Activated CD8-positive, alpha-beta T cell treated with anti-CD3 and anti-CD28 coated beads for 36 hours (primary cell): ENCODE measurements around the gene SMURF1. TPM values are rescaled to one million over a fixed set of nuclear protein-coding genes. Genes with fewer than 3 reads are reported as not detected.

Experiments
- ATAC-seq: fragments of 200-7000 bp; cut with Tn5 transposase; one replicate; pipeline ENCODE4 v1.10.0; 2021; ENCODE audit warnings: mild to moderate bottlenecking, moderate library complexity
- CTCF ChIA-PET: fragments of 350-600 bp; sonication (Branson Sonifier 250); formaldehyde crosslinking; loops from one replicate; lab custom pipeline; 2021; ENCODE audit warnings: antibody characterized with exemption; lab: Charles Lee
- POLR2A ChIA-PET: fragments of 350-600 bp; sonication (Branson Sonifier 250); formaldehyde crosslinking; loops from one replicate; lab custom pipeline; 2021; ENCODE audit warnings: antibody characterized with exemption; lab: Charles Lee
- DNase-seq: peaks from one replicate; pipeline ENCODE4 v3.0.0-alpha.2; 2020
- H3K27ac Mint-ChIP-seq: one replicate; pipeline ENCODE4 v1.8.0; 2021; ENCODE audit warnings: mild to moderate bottlenecking, mixed read lengths
- H3K27me3 Mint-ChIP-seq: one replicate; pipeline ENCODE4 v1.8.0; 2021; ENCODE audit warnings: mixed read lengths
- H3K36me3 Mint-ChIP-seq: one replicate; pipeline ENCODE4 v1.8.0; 2021; ENCODE audit warnings: low read depth, mixed read lengths
- H3K4me1 Mint-ChIP-seq: one replicate; pipeline ENCODE4 v1.8.0; 2021; ENCODE audit warnings: low read depth, mixed read lengths
- H3K4me3 Mint-ChIP-seq: one replicate; pipeline ENCODE4 v1.8.0; 2021; ENCODE audit warnings: mild to moderate bottlenecking, moderate library complexity, mixed read lengths
- H3K9me3 Mint-ChIP-seq: one replicate; pipeline ENCODE4 v1.8.0; 2021; ENCODE audit warnings: mixed read lengths
- intact Hi-C: fragments of 100-400 bp; cut with micrococcal nuclease; formaldehyde crosslinking; loops from one replicate; pipeline ENCODE4 v1.10.0; 2022
- total RNA-seq, 2 experiments: library from RNA; stranded (reverse); gene quantifications; one replicate each; pipeline ENCODE4 v1.2.3, GENCODE V29; 2021
- TF ChIP-seq, protein P1 (sequence below): fragments of 200-600 bp; IDR thresholded peaks from one replicate; pipeline ENCODE4 v1.8.0; 2022; ENCODE audit warnings: antibody characterized with exemption, mild to moderate bottlenecking

Gene SMURF1
- total RNA-seq, 2 experiments from 2014 or later, result 8.3 to 9.4 TPM

- DNase-seq (no peak), ATAC-seq (no peak)
- intact Hi-C loops, result no loop called here
- ChIA-PET CTCF (no interaction called here), POLR2A (no interaction called here)
- Mint-ChIP-seq H3K36me3 (no peaks in the 10 kb centered on the region), H3K4me3 (no peak overlapping the region), H3K4me1 (no peaks in the 10 kb centered on the region), H3K27ac (no peak overlapping the region), H3K9me3 (no peaks in the 10 kb centered on the region), H3K27me3 (peaks cover 8% of the 10 kb centered on the region)
- TF ChIP-seq, protein P1, sequence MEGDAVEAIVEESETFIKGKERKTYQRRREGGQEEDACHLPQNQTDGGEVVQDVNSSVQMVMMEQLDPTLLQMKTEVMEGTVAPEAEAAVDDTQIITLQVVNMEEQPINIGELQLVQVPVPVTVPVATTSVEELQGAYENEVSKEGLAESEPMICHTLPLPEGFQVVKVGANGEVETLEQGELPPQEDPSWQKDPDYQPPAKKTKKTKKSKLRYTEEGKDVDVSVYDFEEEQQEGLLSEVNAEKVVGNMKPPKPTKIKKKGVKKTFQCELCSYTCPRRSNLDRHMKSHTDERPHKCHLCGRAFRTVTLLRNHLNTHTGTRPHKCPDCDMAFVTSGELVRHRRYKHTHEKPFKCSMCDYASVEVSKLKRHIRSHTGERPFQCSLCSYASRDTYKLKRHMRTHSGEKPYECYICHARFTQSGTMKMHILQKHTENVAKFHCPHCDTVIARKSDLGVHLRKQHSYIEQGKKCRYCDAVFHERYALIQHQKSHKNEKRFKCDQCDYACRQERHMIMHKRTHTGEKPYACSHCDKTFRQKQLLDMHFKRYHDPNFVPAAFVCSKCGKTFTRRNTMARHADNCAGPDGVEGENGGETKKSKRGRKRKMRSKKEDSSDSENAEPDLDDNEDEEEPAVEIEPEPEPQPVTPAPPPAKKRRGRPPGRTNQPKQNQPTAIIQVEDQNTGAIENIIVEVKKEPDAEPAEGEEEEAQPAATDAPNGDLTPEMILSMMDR, result no peak
Measured at GRCh38 chr7:99156649-99157048, 12.7 kb upstream of the SMURF1 start.

DNA sequence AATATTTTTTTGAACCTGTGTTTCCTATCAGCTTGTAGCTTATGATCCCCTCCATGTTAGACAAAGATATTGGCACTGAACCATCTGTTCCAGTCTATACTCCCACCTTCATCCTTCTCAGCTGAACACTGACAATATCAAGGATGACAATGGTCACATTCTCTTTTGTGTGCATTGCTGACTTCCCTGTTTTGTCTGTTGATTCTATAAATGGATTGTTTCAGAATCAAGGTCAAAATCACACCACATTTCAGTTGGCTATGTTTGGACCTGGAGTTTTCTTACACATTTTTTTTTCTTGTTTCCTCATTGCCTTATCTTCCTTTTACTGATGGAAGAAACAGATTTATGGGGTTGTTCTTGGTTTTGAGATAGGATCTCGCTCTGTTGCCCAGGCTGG lies 11.3 kb upstream of the SMURF1 start:
- Mint-ChIP-seq H3K27me3 (peaks cover 4% of the 10 kb centered on the region), H3K4me1 (no peaks in the 10 kb centered on the region), H3K36me3 (no peaks in the 10 kb centered on the region), H3K9me3 (no peaks in the 10 kb centered on the region), H3K4me3 (no peak overlapping the region), H3K27ac (no peak overlapping the region)
- no peak for DNase-seq
- ATAC-seq, result no peak
- intact Hi-C loops, result no loop called here
- CTCF ChIA-PET, result interaction anchor here (1.6 kb wide), 1 partner anchor 158 kb away, joined by 7 read pairs; no protein-coding TSS in a partner anchor
- POLR2A ChIA-PET, result interaction anchor here (1.1 to 1.4 kb wide), 2 partner anchors 11 to 82 kb away, joined by 3 to 5 read pairs; partner anchors contain the start of gene SMURF1
- TF ChIP-seq, protein P1, result no peak

GRCh38 chr7:99146979-99147378 lies 3.1 kb upstream of the SMURF1 start:
- H3K9me3 Mint-ChIP-seq, result no peaks in the 10 kb centered on the region
- no peak overlapping the region for H3K4me3 Mint-ChIP-seq
- H3K27me3 Mint-ChIP-seq, result no peaks in the 10 kb centered on the region
- TF ChIP-seq, protein P1, result no peak
- H3K36me3 Mint-ChIP-seq, result peaks cover 3% of the 10 kb centered on the region
- CTCF ChIA-PET, result interaction anchor here (1.1 kb wide), 1 partner anchor 42 kb away, joined by 3 read pairs; no protein-coding TSS in a partner anchor
- no peak overlapping the region for H3K27ac Mint-ChIP-seq
- DNase-seq (no peak), ATAC-seq (no peak)
- H3K4me1 Mint-ChIP-seq, result peaks cover 7% of the 10 kb centered on the region
- intact Hi-C loops, result no loop called here
- POLR2A ChIA-PET, result no interaction called here

GRCh38 chr7:99143521-99143852 lies 421 bp downstream of the SMURF1 start:
- Mint-ChIP-seq H3K36me3 (peaks cover 6% of the 10 kb centered on the region), H3K4me3 (peak overlapping the region; percentile 80), H3K4me1 (peaks cover 38% of the 10 kb centered on the region), H3K27ac (peak overlapping the region; percentile 75), H3K27me3 (no peaks in the 10 kb centered on the region), H3K9me3 (no peaks in the 10 kb centered on the region)
- POLR2A ChIA-PET, result interaction anchor here (0.9 kb wide), 1 partner anchor 65 kb away, joined by 5 read pairs; no protein-coding TSS in a partner anchor
- TF ChIP-seq, protein P1, result no peak
- CTCF ChIA-PET, result no interaction called here
- intact Hi-C loops, result no loop called here
- DNase-seq (no peak), ATAC-seq (peak; percentile 11)

DNA sequence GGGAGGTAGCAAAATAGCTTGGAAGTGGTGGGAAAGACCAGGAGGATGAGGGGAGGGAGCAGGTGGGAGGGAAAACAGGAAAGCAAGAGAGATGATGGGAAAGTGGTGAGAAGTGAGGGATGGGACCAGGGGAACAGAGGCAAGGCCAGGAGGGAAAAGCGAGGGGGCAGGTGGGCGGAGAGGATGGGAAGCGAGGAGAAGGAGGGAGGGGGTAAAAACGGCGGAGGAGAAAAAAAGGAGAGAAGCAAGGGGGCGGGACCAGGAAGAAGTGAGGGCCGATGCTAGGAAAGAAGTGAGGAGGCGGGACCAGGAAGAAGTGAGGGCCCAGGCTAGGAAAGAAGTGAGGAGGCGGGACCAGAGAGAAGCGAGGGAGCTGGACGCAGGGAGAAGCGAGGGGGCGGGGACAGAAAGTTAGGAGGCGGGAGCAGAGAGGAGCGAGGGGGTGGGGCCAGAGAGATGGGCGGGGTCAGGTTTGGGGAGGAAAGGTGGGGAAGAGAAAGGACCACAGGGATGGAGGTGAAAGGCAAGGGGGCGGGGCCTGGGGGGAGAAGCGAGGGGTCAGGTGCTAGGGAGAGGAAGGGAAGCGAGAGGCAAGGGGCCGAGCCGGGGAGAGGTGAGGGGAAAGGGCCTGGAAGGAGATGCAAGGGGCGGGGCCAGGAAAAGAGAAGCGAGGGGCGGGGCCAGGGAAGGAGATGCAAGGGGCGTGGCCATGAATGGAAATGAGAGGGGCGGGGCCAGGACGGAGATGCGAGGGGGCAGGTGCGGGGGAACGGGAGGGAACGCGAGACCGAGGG lies 984 bp downstream of the SMURF1 start:
- Mint-ChIP-seq H3K4me3 (peak overlapping the region; percentile 80), H3K36me3 (peaks cover 6% of the 10 kb centered on the region), H3K27ac (peak overlapping the region; percentile 75), H3K27me3 (no peaks in the 10 kb centered on the region), H3K9me3 (no peaks in the 10 kb centered on the region), H3K4me1 (peaks cover 44% of the 10 kb centered on the region)
- TF ChIP-seq, protein P1, result no peak
- peak; percentile 96 for DNase-seq
- intact Hi-C loops, result no loop called here
- CTCF ChIA-PET, result interaction anchor here (1.6 kb wide), 1 partner anchor 170 kb away, joined by 4 read pairs; no protein-coding TSS in a partner anchor
- POLR2A ChIA-PET, result interaction anchor here (0.7 to 1.0 kb wide), 4 partner anchors 10 to 126 kb away, joined by 3 to 5 read pairs (median 4); no protein-coding TSS in a partner anchor
- ATAC-seq, result peak; percentile 72
